Measurements from ENCODE around the gene SSTR4. TPM values are rescaled to one million over a fixed set of nuclear protein-coding genes. Genes with fewer than 3 reads are reported as not detected.

SSTR4 gene
- total RNA-seq, 1 experiment from 2014 or later, result not detected

DNA sequence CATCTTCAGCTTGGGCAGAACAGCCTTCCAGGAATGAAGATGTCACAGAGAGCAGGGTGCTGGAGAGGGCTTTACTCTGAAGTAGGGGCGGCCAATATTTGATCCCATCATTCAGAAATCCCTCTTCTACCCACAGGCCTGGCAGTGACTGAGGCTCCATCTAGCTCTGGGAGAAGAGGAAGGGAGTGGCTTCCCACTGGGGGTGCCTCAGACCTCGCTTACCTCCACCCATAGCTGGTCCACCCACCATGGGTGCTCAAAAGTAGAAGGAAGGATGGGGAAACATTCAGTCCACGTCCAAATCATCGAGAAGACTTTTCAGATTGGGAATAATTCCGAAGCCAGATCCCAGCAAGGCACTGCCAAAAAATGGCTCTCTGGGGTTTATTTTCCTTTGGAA lies 26.1 kb downstream of the SSTR4 start:
- POLR2A ChIA-PET, result no interaction called here
- in situ Hi-C loops (cut with HindIII; ENCODE audit: low pct_unique_long_range_greater_than_20kb, low sequenced_read_pairs) (no loop called here), intact Hi-C loops (cut with micrococcal nuclease; ENCODE audit: unreplicated experiment) (no loop called here)
- BruUV-seq (replicated peaks), result no TSS peak
- no peak for ATAC-seq
- DNase-seq (ENCODE audit: low read depth, low spot score), result no peak
- no peaks in the 10 kb centered on the region for H3K4me1 ChIP-seq (ENCODE audit: control insufficient read depth, insufficient read depth, low read length)
- H3K27ac ChIP-seq (ENCODE audit: low read length), result no peak overlapping the region
- no peak overlapping the region for H3K4me3 ChIP-seq (ENCODE audit: low read depth in 2 of 2, low read length in 2 of 2)
- CTCF ChIA-PET, result no interaction called here
- TF ChIP-seq, protein P1, sequence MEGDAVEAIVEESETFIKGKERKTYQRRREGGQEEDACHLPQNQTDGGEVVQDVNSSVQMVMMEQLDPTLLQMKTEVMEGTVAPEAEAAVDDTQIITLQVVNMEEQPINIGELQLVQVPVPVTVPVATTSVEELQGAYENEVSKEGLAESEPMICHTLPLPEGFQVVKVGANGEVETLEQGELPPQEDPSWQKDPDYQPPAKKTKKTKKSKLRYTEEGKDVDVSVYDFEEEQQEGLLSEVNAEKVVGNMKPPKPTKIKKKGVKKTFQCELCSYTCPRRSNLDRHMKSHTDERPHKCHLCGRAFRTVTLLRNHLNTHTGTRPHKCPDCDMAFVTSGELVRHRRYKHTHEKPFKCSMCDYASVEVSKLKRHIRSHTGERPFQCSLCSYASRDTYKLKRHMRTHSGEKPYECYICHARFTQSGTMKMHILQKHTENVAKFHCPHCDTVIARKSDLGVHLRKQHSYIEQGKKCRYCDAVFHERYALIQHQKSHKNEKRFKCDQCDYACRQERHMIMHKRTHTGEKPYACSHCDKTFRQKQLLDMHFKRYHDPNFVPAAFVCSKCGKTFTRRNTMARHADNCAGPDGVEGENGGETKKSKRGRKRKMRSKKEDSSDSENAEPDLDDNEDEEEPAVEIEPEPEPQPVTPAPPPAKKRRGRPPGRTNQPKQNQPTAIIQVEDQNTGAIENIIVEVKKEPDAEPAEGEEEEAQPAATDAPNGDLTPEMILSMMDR (IDR thresholded peaks at IDR 0.05), result no peak
- TF ChIP-seq POLR2AphosphoS5 (IDR thresholded peaks at IDR 0.05; ENCODE audit: low read depth, low read length) (no peak), SIN3A (IDR thresholded peaks at IDR 0.05; ENCODE audit: borderline replicate concordance, insufficient read depth, low read depth, low read length) (no peak), TCF7L2 (IDR thresholded peaks at IDR 0.05; ENCODE audit: low read depth, low read length) (no peak)
- TF ChIP-seq, protein P2, sequence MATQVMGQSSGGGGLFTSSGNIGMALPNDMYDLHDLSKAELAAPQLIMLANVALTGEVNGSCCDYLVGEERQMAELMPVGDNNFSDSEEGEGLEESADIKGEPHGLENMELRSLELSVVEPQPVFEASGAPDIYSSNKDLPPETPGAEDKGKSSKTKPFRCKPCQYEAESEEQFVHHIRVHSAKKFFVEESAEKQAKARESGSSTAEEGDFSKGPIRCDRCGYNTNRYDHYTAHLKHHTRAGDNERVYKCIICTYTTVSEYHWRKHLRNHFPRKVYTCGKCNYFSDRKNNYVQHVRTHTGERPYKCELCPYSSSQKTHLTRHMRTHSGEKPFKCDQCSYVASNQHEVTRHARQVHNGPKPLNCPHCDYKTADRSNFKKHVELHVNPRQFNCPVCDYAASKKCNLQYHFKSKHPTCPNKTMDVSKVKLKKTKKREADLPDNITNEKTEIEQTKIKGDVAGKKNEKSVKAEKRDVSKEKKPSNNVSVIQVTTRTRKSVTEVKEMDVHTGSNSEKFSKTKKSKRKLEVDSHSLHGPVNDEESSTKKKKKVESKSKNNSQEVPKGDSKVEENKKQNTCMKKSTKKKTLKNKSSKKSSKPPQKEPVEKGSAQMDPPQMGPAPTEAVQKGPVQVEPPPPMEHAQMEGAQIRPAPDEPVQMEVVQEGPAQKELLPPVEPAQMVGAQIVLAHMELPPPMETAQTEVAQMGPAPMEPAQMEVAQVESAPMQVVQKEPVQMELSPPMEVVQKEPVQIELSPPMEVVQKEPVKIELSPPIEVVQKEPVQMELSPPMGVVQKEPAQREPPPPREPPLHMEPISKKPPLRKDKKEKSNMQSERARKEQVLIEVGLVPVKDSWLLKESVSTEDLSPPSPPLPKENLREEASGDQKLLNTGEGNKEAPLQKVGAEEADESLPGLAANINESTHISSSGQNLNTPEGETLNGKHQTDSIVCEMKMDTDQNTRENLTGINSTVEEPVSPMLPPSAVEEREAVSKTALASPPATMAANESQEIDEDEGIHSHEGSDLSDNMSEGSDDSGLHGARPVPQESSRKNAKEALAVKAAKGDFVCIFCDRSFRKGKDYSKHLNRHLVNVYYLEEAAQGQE (IDR thresholded peaks at IDR 0.05; ENCODE audit: insufficient read depth in 1 of 2, low read depth in 2 of 2, low read length in 1 of 2), result no peak
- no peaks in the 10 kb centered on the region for H3K36me3 ChIP-seq (ENCODE audit: control insufficient read depth, insufficient read depth, low read length)
- peaks cover 10% of the 10 kb centered on the region for H3K27me3 ChIP-seq (ENCODE audit: control insufficient read depth, insufficient read depth, low read length)
- no peaks in the 10 kb centered on the region for H3K9me3 ChIP-seq (ENCODE audit: control insufficient read depth, insufficient read depth, low read depth, low read length)

DNA sequence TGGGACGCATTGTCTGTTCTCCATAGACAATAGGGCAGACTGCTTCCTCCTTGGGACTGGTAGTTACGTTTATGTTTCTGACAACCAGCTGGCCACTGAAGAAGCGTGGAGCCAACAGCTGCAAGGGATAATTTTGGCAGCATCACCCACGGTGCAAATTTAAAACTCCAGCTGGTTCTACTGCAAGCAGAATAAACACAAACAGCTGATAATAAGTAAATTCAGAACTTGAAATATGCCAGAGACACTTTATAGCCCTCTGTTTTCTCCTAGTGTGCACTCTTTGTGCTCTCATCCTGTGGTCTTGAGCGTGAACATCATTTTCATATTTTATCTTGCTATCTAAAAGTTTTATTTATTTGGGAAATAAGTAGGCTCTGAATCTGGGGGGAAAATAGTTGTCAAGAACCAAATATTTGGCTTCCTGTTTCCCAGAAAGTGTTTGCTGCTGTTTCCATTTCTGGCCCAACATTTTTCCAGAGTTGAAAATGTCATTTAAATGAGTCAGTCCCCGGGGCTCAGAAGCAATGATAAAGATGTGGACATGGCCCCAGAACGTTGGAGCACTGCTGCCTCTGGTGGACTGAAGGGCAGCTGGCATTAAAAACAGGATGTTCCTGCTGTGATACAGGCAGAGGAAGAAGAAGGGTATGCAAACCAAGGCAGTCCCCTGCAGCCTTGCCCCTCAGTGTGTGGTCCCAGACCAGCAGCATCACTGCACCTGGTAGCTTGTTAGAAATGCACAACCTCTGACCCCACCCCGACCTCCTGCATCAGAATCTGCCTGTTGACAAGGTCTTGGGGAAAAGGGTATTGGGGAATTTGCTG lies 26.8 kb downstream of the SSTR4 start:
- in situ Hi-C loops (cut with HindIII; ENCODE audit: low pct_unique_long_range_greater_than_20kb, low sequenced_read_pairs), result no loop called here
- peaks cover 10% of the 10 kb centered on the region for H3K27me3 ChIP-seq (ENCODE audit: control insufficient read depth, insufficient read depth, low read length)
- H3K9me3 ChIP-seq (ENCODE audit: control insufficient read depth, insufficient read depth, low read depth, low read length), result no peaks in the 10 kb centered on the region
- no peak overlapping the region for H3K27ac ChIP-seq (ENCODE audit: low read length)
- POLR2A ChIA-PET, result no interaction called here
- H3K4me1 ChIP-seq (ENCODE audit: control insufficient read depth, insufficient read depth, low read length), result no peaks in the 10 kb centered on the region
- DNase-seq (ENCODE audit: low read depth, low spot score), result no peak
- TF ChIP-seq, protein P1 (IDR thresholded peaks at IDR 0.05), result peak; percentile 42
- TF ChIP-seq, protein P2 (IDR thresholded peaks at IDR 0.05; ENCODE audit: insufficient read depth in 1 of 2, low read depth in 2 of 2, low read length in 1 of 2), result no peak
- intact Hi-C loops (cut with micrococcal nuclease; ENCODE audit: unreplicated experiment), result no loop called here
- H3K4me3 ChIP-seq (ENCODE audit: low read depth in 2 of 2, low read length in 2 of 2), result no peak overlapping the region
- H3K36me3 ChIP-seq (ENCODE audit: control insufficient read depth, insufficient read depth, low read length), result no peaks in the 10 kb centered on the region
- CTCF ChIA-PET, result no interaction called here
- no TSS peak for BruUV-seq (replicated peaks)
- no peak for ATAC-seq

All from Panc1 (cell line).